Keratinocyte (primary cell): ENCODE results near the gene PARD6G. TPM values are rescaled to one million over a fixed set of nuclear protein-coding genes. Genes with fewer than 3 reads are reported as not detected.

Experiments used
- DNase-seq: peaks from one replicate; pipeline ENCODE4 v3.0.0-alpha.2; 2011; ENCODE audit warnings: low read depth, missing footprints, low spot score
- FAIRE-seq: peaks from 2 replicates; lab custom pipeline; 2011; peaks lifted over from hg19 to GRCh38; lab: Jason Lieb, UNC
- H2AFZ ChIP-seq: 2 replicates; pipeline ENCODE4 v1.6.0; 2012; ENCODE audit warnings: low read length, control low read depth, inconsistent platforms; ENCODE audit not compliant: control insufficient read depth
- H3K27ac ChIP-seq: 2 replicates; pipeline ENCODE4 v1.5.1; 2011; ENCODE audit warnings: low read length; ENCODE audit not compliant: control insufficient read depth, insufficient read depth
- H3K27me3 ChIP-seq: 3 replicates; pipeline ENCODE4 v1.6.0; 2011; ENCODE audit warnings: low read length; ENCODE audit not compliant: control insufficient read depth, insufficient read depth; ENCODE audit errors: extremely low read depth
- H3K36me3 ChIP-seq, 2 experiments: 2 replicates in 1 of 2; 3 replicates in 1 of 2; pipeline ENCODE4 v1.5.1; 2011; ENCODE audit warnings: low read length in 2 of 2, mild to moderate bottlenecking in 1 of 2; ENCODE audit not compliant: control insufficient read depth in 2 of 2, insufficient read depth in 2 of 2; ENCODE audit errors: extremely low read depth in 1 of 2
- H3K4me1 ChIP-seq: 3 replicates; pipeline ENCODE4 v1.5.1; 2011; ENCODE audit warnings: low read length; ENCODE audit not compliant: control insufficient read depth, insufficient read depth; ENCODE audit errors: extremely low read depth
- H3K4me2 ChIP-seq: 3 replicates; pipeline ENCODE4 v1.6.0; 2011; ENCODE audit warnings: low read depth, low read length; ENCODE audit not compliant: control insufficient read depth, insufficient read depth; ENCODE audit errors: extremely low read depth
- H3K4me3 ChIP-seq, 3 experiments: fragments of 200-600 bp in 1 of 3; sonication (generic) in 1 of 3; 2 replicates in 2 of 3; 3 replicates in 1 of 3; pipeline ENCODE4 v1.5.1; 2011 to 2016; ENCODE audit warnings: low read length in 3 of 3, mild to moderate bottlenecking in 3 of 3, control low read depth in 2 of 3, inconsistent platforms in 1 of 3, low read depth in 1 of 3, mixed read lengths in 1 of 3, mixed run types in 1 of 3, moderate library complexity in 1 of 3; ENCODE audit not compliant: control insufficient read depth in 2 of 3, insufficient read depth in 2 of 3; ENCODE audit errors: extremely low read depth in 1 of 3
- H3K79me2 ChIP-seq: 2 replicates; pipeline ENCODE4 v1.6.0; 2012; ENCODE audit warnings: low read length; ENCODE audit not compliant: control insufficient read depth, insufficient read depth
- H3K9ac ChIP-seq: 3 replicates; pipeline ENCODE4 v1.6.0; 2011; ENCODE audit warnings: low read length; ENCODE audit not compliant: control insufficient read depth, insufficient read depth; ENCODE audit errors: extremely low read depth
- H3K9me1 ChIP-seq: 3 replicates; pipeline ENCODE4 v1.6.0; 2011; ENCODE audit warnings: low read length; ENCODE audit not compliant: control insufficient read depth, insufficient read depth; ENCODE audit errors: extremely low read depth
- H3K9me3 ChIP-seq: 2 replicates; pipeline ENCODE4 v1.5.1; 2012; ENCODE audit warnings: low read depth, low read length; ENCODE audit not compliant: control insufficient read depth
- H4K20me1 ChIP-seq: 3 replicates; pipeline ENCODE4 v1.6.0; 2011; ENCODE audit warnings: low read length; ENCODE audit not compliant: control insufficient read depth, insufficient read depth; ENCODE audit errors: extremely low read depth
- EZH2 ChIP-seq: IDR thresholded peaks from one replicate; pipeline ENCODE4 v1.6.1; 2012; ENCODE audit warnings: inconsistent platforms, mild to moderate bottlenecking, low read length, moderate library complexity
- dilution Hi-C: fragments of 300-500 bp; cut with MboI; formaldehyde crosslinking; loops from one replicate; pipeline ENCODE4 v1.7.0; 2020; ENCODE audit warnings: low sequenced_read_pairs; ENCODE audit not compliant: extremely low pct_ligation_motif_present
- polyA plus RNA-seq, 5 experiments: library from polyadenylated mRNA; depleted of rRNA in 3 of 5; stranded (reverse) in 3 of 5; stranded (forward) in 1 of 5; unstranded in 1 of 5; fragments of >200 nt; gene quantifications; 1 replicate in 1 of 5; 2 replicates in 3 of 5; 3 replicates in 1 of 5; pipeline versions ENCODE4 v1.2.1 to v1.2.3, GENCODE V29; 2011 to 2012; ENCODE audit warnings: missing spikeins in 2 of 5, low read depth in 1 of 5, low replicate concordance in 1 of 5
- TF ChIP-seq, protein P1 (sequence below), 3 experiments: IDR thresholded peaks in 1 of 3; conservative IDR thresholded peaks in 1 of 3; optimal IDR thresholded peaks in 1 of 3; 2 replicates in 2 of 3; 3 replicates in 1 of 3; pipeline versions ENCODE3 to v1.5.1; 2011; ENCODE audit warnings: low read length in 3 of 3, mild to moderate bottlenecking in 3 of 3, moderate library complexity in 2 of 3, control low read depth in 1 of 3, inconsistent platforms in 1 of 3; ENCODE audit not compliant: insufficient read depth in 2 of 3; ENCODE audit errors: extremely low read depth in 1 of 3

PARD6G gene
- polyA plus RNA-seq, 1 donor (not counting 4 experiments of a cell fraction or from before 2014, with no cell fraction given) = 21.3 TPM

- Histone ChIP-seq H3K4me1 (peaks cover 12% of the 10 kb centered on the region), H3K4me2 (no peak overlapping the region), H3K9me3 (no peaks in the 10 kb centered on the region), H3K79me2 (peaks cover 87% of the 10 kb centered on the region), H3K9me1 (no peaks in the 10 kb centered on the region), H3K9ac (no peak overlapping the region), H3K27ac (no peak overlapping the region), H3K4me3 (no peak overlapping the region), H3K27me3 (no peaks in the 10 kb centered on the region), H4K20me1 (peaks cover 18% of the 10 kb centered on the region), H2AFZ (no peak overlapping the region), H3K36me3 (peaks cover 5 to 6% of the 10 kb centered on the region in 2 experiments)
- no peak for FAIRE-seq
- no peak for TF ChIP-seq EZH2
- TF ChIP-seq, protein P1, sequence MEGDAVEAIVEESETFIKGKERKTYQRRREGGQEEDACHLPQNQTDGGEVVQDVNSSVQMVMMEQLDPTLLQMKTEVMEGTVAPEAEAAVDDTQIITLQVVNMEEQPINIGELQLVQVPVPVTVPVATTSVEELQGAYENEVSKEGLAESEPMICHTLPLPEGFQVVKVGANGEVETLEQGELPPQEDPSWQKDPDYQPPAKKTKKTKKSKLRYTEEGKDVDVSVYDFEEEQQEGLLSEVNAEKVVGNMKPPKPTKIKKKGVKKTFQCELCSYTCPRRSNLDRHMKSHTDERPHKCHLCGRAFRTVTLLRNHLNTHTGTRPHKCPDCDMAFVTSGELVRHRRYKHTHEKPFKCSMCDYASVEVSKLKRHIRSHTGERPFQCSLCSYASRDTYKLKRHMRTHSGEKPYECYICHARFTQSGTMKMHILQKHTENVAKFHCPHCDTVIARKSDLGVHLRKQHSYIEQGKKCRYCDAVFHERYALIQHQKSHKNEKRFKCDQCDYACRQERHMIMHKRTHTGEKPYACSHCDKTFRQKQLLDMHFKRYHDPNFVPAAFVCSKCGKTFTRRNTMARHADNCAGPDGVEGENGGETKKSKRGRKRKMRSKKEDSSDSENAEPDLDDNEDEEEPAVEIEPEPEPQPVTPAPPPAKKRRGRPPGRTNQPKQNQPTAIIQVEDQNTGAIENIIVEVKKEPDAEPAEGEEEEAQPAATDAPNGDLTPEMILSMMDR (optimal IDR thresholded peaks at IDR 0.05 in 1 of 3, IDR thresholded peaks at IDR 0.05 in 1 of 3, conservative IDR thresholded peaks at IDR 0.05 in 1 of 3; ENCODE audit: extremely low read depth in 1 of 3, insufficient read depth in 2 of 3, low read length in 3 of 3) = no peak
- no peak for DNase-seq
- dilution Hi-C loops = no loop called here
These were observed 132.3 kb downstream of the PARD6G start for GRCh38 chr18:80115035-80115434.

GRCh38 chr18:80112624-80113248, 134.6 kb downstream of the PARD6G start:
- Histone ChIP-seq H3K4me2 (no peak overlapping the region), H3K79me2 (peaks cover 82% of the 10 kb centered on the region), H3K9ac (no peak overlapping the region), H3K4me1 (peaks cover 12% of the 10 kb centered on the region), H3K36me3 (peaks cover 0 to 3% of the 10 kb centered on the region in 2 experiments), H3K27me3 (no peaks in the 10 kb centered on the region), H2AFZ (no peak overlapping the region), H3K9me3 (no peaks in the 10 kb centered on the region), H3K9me1 (no peaks in the 10 kb centered on the region), H3K27ac (no peak overlapping the region), H3K4me3 (no peak overlapping the region), H4K20me1 (peaks cover 18% of the 10 kb centered on the region)
- TF ChIP-seq EZH2 = no peak
- TF ChIP-seq, protein P1 (optimal IDR thresholded peaks at IDR 0.05 in 1 of 3, IDR thresholded peaks at IDR 0.05 in 1 of 3, conservative IDR thresholded peaks at IDR 0.05 in 1 of 3; ENCODE audit: extremely low read depth in 1 of 3, insufficient read depth in 2 of 3, low read length in 3 of 3) = no peak
- dilution Hi-C loops = no loop called here
- DNase-seq = no peak
- FAIRE-seq = no peak
